A549 (cell line): ENCODE measurements around the gene ARHGAP40.

Experiments used
- CTCF ChIP-seq: fragments of >200 bp; sonication (Bioruptor Twin); formaldehyde crosslinking; IDR thresholded peaks from 3 replicates; pipeline ENCODE4 v1.5.1; 2016
- MAFK ChIP-seq: fragments of 450-650 bp; IDR thresholded peaks from 2 replicates; pipeline ENCODE4 v1.6.1; 2014; ENCODE audit not compliant: partially characterized antibody
- RCOR1 ChIP-seq: fragments of 150-350 bp; IDR thresholded peaks from 2 replicates; pipeline ENCODE4 v1.6.1; 2014; ENCODE audit warnings: antibody characterized with exemption, low read length, low read depth
- REST ChIP-seq: fragments of 200-600 bp; sonication (generic); IDR thresholded peaks from 2 replicates; pipeline ENCODE4 v1.6.1; 2016; ENCODE audit warnings: antibody characterized with exemption, mild to moderate bottlenecking, moderate library complexity
- SMC3 ChIP-seq: fragments of >200 bp; sonication (Bioruptor Twin); formaldehyde crosslinking; IDR thresholded peaks from 3 replicates; pipeline ENCODE4 v1.6.1; 2018; ENCODE audit warnings: inconsistent platforms
- SREBF2 ChIP-seq: fragments of 450-650 bp; IDR thresholded peaks from 2 replicates; pipeline ENCODE4 v1.6.1; 2014; ENCODE audit warnings: mild to moderate bottlenecking, moderate library complexity
- ZFP36 ChIP-seq: fragments of 450-650 bp; IDR thresholded peaks from 2 replicates; pipeline ENCODE4 v1.6.1; 2014; ENCODE audit warnings: borderline replicate concordance; ENCODE audit not compliant: partially characterized antibody
- TF ChIP-seq, protein P1 (sequence below): fragments of 150-350 bp; IDR thresholded peaks from 2 replicates; pipeline ENCODE4 v1.6.1; 2014; ENCODE audit warnings: low read depth, mild to moderate bottlenecking, low read length

GRCh38 chr20:38670786-38671185, 69.2 kb downstream of the ARHGAP40 start:
- TF ChIP-seq ZFP36 (no peak), CTCF (no peak), REST (no peak), SMC3 (no peak), MAFK (no peak), SREBF2 (no peak), RCOR1 (no peak)
- TF ChIP-seq, protein P1, sequence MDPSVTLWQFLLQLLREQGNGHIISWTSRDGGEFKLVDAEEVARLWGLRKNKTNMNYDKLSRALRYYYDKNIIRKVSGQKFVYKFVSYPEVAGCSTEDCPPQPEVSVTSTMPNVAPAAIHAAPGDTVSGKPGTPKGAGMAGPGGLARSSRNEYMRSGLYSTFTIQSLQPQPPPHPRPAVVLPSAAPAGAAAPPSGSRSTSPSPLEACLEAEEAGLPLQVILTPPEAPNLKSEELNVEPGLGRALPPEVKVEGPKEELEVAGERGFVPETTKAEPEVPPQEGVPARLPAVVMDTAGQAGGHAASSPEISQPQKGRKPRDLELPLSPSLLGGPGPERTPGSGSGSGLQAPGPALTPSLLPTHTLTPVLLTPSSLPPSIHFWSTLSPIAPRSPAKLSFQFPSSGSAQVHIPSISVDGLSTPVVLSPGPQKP, result no peak
